H7 (cell line): ENCODE data around the gene IFI27. TPM values are rescaled to one million over a fixed set of nuclear protein-coding genes. Genes with fewer than 3 reads are reported as not detected.

Experiments
- DNase-seq: peaks from one replicate; pipeline ENCODE4 v3.0.0; 2012
- H3K27me3 ChIP-seq: 2 replicates; pipeline ENCODE4 v1.6.0; 2011; ENCODE audit warnings: mild to moderate bottlenecking, low read length; ENCODE audit not compliant: control insufficient read depth, insufficient read depth
- H3K36me3 ChIP-seq: replicated peaks from 2 replicates; pipeline ENCODE4 v1.5.1; 2011; ENCODE audit warnings: low read length; ENCODE audit not compliant: control insufficient read depth, insufficient read depth
- H3K4me3 ChIP-seq: 2 replicates; pipeline ENCODE4 v1.5.1; 2011; ENCODE audit warnings: low read depth, mild to moderate bottlenecking, control low read depth, low read length, moderate library complexity; ENCODE audit not compliant: insufficient read depth
- total RNA-seq: library from RNA; depleted of rRNA; stranded (reverse); fragments of >200 nt; shearing (Covaris generic); gene quantifications from 2 replicates; pipeline ENCODE4 v1.2.3, GENCODE V29; 2014

The IFI27 gene
- total RNA-seq, 1 experiment from 2014 or later = 0.62 TPM

DNA sequence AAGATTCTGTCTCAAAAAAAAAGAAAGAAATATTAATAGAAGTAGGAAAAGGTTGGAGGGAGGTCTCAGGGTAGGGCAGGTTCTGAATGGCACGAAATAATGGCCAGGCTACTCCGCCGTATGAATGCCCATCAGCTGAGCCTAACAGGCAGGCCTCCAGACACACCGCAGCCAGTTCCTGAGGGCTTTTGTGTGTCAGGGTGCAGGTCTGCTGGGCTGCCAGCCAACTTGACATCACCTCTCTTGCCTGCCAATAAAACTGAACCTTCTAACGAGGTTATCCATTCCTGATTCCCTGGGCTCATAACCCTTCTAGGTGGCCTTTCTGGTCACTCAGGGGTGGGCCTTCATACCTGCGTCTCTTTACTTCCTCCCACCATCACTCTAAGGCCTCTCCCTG lies 3.0 kb downstream of the IFI27 start:
- Histone ChIP-seq H3K27me3 (no peaks in the 10 kb centered on the region), H3K4me3 (no peak overlapping the region), H3K36me3 (no peaks in the 10 kb centered on the region)
- DNase-seq = no peak

DNA sequence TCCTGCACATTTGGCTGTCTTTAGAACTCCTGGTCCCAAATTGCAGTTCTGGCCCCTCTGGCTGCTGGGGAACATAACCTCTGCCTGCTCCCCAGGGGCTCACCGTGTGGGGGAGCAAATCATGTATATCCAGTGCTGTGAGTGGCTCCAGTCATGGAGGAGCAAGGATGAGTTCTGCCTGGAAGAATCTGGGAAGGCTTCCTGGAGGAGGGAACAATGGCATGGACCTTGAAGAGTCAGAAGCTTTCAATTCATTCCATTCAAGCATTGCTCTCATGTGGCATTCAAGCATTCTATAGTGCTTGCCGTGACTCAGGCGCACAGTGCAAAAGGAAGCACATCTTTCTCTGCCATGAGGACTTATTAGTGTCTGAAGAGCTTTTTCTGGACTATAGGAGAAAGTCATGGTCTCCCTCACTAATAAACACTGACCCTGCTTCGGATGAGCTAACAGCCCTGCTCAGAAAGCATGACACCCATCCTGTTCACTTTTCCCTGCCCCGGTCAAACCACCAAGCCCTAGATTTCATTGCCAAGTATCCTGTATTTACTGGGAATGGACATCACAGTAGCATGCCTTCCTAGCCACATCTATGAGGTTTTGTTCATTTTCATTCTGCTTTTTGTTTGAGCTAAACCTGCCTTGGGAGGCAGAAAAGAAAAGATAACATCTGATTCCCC lies 3.5 kb downstream of the IFI27 start:
- DNase-seq = no peak
- Histone ChIP-seq H3K36me3 (no peaks in the 10 kb centered on the region), H3K4me3 (no peak overlapping the region), H3K27me3 (no peaks in the 10 kb centered on the region)

DNA sequence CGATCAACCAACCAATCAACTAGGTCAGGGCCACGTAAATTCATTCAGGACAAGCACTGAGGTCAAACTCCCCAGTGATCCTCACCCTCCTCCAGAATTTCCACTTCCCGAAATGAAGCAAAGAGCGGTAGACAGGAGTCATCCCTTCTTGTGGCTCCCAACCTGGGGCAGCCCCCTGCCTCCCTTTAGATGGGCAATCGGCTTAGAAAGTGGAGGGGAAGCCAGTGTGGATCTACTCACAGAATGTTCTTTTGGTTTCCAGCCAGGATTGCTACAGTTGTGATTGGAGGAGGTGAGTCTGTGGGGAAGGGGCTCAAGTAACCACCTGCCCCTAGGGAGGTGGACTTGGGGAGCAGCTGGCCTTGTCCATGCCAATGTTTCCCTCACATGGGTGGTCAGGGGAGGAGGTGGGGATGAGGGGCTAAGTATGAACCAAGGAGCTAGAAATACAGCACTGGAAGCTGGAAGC lies 4.1 kb downstream of the IFI27 start:
- no peak for DNase-seq
- H3K27me3 ChIP-seq = no peaks in the 10 kb centered on the region
- no peaks in the 10 kb centered on the region for H3K36me3 ChIP-seq
- no peak overlapping the region for H3K4me3 ChIP-seq

DNA sequence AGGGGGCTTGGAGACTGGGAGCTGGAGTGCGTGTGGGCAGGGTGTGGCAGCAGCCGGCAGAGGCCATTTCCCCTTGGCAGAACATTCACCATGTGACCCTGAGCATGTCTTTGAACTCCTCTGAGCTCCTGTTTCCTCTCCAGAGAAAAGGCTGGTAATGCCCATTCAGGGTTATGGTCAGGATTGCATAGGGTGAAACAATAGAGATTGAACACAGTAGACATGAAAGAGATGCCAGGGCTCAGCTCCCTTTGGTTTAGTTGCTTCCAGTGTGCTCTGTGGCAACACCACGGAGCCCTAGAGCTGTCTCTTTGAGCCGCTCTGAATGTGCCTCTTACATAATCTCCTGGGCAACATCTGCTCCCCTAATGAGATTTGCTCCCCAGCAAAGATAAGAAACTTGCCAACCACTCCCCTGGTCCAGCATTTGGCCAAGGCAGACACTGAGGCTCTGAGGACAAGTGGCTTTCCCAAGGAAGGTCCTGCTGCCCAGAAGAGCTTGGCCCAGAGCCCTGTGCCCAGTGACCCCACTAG lies 4.6 kb downstream of the IFI27 start:
- no peak overlapping the region for H3K4me3 ChIP-seq
- no peaks in the 10 kb centered on the region for H3K27me3 ChIP-seq
- no peaks in the 10 kb centered on the region for H3K36me3 ChIP-seq
- DNase-seq = no peak

DNA sequence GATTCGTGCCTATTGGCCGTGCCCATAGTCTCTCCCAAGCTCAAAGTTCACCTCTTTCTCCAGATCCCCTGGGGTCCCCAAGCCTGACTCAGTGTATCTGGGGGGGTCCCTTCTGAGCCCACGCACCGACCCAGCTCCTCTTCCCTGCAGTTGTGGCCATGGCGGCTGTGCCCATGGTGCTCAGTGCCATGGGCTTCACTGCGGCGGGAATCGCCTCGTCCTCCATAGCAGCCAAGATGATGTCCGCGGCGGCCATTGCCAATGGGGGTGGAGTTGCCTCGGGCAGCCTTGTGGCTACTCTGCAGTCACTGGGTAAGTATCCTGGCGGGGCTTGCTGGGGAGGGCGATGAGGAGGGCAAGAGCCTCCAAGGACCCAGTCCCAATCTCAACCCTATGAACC lies 5.1 kb downstream of the IFI27 start:
- no peaks in the 10 kb centered on the region for H3K27me3 ChIP-seq
- H3K4me3 ChIP-seq = no peak overlapping the region
- DNase-seq = no peak
- H3K36me3 ChIP-seq = no peaks in the 10 kb centered on the region

DNA sequence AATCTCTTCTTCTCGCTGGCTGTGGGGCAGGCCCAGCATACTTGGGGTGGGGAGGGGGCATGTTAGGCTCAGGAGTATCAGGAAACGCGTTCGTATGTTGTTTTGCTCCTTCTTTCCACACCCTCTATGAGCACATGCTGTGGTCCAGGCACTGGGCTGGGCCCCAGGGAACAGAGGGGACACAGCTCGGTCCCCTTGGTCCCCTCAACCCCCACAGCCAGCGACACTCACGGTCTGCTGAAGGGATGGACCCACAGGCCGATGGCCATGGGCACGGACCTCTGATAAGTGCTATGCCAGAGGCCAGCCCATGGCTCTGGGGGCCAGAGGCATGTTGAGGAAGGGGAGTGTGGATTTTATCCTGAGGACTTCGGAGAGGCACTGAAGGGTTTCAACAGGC lies 6.2 kb downstream of the IFI27 start:
- no peaks in the 10 kb centered on the region for H3K27me3 ChIP-seq
- DNase-seq = no peak

DNA sequence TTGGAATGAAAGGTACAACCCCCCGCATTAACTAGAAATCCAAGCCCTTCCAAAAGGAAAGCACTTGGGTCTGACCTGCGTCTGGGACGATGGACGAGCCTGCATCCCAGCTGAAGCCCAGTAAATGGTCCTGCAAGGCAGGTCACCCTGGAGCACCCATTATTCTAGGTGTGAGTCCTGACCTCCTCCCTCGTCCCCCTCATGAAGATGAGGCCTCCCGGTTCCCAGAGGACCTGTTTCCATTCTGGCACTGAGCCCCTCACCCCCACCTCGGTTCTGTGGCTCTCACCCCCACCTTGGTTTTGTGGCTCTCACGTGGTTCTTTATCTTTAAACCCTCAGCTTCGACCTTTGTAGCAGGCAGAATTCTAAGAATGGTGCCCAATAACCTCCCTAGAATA lies 7.3 kb downstream of the IFI27 start:
- Histone ChIP-seq H3K27me3 (no peaks in the 10 kb centered on the region), H3K36me3 (no peaks in the 10 kb centered on the region), H3K4me3 (no peak overlapping the region)
- no peak for DNase-seq

More for the DNA sequence above, 6.2 kb downstream of the IFI27 start:
- Histone ChIP-seq H3K36me3 (no peaks in the 10 kb centered on the region), H3K4me3 (no peak overlapping the region)

DNA sequence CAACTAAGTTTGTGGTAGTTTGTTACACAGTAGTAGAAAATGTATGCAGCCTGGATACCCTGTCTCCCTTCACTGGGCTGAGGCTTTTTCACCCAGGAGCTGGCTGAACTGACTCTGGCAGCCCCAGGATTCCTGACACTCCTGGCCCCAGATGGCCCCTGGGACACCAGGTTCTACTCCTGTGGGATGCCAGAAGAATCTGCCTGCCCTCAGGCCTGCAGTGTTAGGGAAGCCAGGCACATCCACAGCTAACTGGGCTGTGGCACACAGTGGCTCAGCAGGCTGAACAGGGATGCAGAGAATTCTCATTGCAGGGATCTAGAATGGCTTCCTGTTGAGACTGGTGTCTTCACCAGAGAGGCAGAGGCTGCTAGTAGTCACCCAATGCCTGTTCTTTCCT lies 8.5 kb downstream of the IFI27 start:
- no peak for DNase-seq
- no peaks in the 10 kb centered on the region for H3K36me3 ChIP-seq
- H3K4me3 ChIP-seq = no peak overlapping the region
- no peaks in the 10 kb centered on the region for H3K27me3 ChIP-seq

DNA sequence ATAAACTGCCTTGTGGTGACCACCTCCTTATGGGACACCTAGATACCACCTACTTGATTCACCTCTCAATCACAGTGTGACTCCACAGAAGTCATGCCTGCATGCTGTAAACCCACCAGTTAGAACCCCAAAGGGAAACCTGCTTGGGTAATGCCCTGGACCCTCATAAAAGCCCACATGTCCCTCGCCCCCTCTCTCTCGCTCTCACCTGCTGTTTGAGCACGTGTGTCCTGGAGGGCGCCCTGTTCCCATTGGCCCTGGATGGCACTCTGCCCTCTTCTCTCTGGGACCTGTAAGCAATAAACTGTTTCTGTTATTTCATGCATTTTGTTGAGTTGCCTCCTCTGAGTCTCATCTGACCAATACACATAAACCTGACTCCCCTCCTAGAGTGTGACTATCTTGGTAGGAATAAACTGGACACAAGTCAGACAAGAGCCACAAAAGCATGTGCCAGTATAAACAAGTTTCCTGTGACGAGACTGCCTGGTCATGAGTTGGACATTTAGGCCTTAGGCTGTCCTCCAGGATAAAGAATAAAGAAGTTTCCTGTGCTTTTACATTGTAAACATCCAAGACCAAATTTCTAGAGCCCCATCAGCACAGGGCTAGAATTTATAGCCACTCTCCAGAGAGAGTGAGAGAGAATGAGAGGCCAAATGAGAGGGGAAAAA lies 10.3 kb downstream of the IFI27 start:
- DNase-seq = no peak
- no peaks in the 10 kb centered on the region for H3K27me3 ChIP-seq
- H3K4me3 ChIP-seq = no peak overlapping the region

DNA sequence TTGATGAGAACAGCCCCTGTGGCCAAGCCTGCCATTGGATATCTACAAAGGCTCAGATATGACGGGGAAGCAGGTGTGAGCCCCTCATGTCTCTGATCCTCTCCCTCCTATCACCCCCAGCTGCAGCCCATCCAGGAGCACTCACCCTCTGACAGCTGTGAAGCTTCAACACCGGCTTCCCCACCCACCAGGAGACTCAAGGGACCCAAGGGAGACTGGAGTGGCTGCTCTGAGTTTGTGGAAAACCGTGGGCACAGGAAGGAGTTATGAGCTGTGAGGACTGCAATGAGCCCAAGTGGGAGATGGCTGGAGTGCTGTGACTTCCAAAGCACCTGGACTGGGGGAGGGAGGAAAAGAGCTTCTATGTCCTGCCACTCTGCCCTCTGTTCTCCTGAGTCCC lies 10.9 kb downstream of the IFI27 start:
- no peak for DNase-seq
- Histone ChIP-seq H3K27me3 (no peaks in the 10 kb centered on the region; the same call in 1 of the 2 replicates), H3K4me3 (no peak overlapping the region), H3K36me3 (no peaks in the 10 kb centered on the region)

More for the DNA sequence above, 10.3 kb downstream of the IFI27 start:
- H3K36me3 ChIP-seq = no peaks in the 10 kb centered on the region

DNA sequence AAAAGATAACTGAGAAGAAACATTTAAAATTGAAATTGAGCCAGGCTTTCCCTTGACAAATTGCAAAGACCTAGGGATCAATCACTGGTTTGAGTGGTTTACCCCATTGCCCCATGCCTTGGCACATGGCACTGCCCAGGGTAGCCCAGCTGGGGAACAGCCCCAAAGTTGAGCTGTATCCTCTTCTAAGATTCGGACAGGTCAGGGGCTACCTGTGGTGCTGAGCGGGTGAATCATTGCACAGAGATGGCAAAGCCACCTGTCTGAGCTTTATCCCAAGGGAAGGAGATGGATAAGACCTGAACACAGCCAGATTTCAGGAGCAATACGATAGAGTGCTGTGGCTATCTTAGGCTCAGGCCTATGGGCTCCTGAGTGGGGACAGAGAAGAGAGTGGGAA lies 11.9 kb downstream of the IFI27 start:
- no peaks in the 10 kb centered on the region; the same call in 1 of the 2 replicates for H3K27me3 ChIP-seq
- H3K36me3 ChIP-seq = no peaks in the 10 kb centered on the region
- no peak for DNase-seq
- H3K4me3 ChIP-seq = no peak overlapping the region

DNA sequence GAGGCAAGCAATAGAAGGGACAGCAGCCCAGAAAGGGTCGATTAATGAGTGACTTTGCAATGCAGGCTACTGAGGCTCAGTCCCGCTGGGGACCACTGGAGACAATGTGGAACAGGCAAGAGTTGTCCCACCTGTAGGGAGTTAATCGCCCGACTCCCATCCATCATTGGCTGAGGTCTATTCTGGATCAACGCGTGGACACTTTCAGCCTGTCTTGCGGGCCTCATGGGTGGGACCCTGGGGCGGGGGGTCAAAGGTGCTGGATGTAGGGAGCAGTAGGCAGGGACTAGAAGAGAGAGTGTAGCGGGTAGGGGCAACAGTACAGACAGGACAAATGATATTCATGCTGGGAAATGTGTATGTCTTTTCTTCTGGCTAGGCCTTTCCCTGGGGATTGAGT lies 12.8 kb downstream of the IFI27 start:
- no peak for DNase-seq
- Histone ChIP-seq H3K27me3 (peaks cover 1% of the 10 kb centered on the region; the same call in 1 of the 2 replicates), H3K36me3 (no peaks in the 10 kb centered on the region), H3K4me3 (no peak overlapping the region)

DNA sequence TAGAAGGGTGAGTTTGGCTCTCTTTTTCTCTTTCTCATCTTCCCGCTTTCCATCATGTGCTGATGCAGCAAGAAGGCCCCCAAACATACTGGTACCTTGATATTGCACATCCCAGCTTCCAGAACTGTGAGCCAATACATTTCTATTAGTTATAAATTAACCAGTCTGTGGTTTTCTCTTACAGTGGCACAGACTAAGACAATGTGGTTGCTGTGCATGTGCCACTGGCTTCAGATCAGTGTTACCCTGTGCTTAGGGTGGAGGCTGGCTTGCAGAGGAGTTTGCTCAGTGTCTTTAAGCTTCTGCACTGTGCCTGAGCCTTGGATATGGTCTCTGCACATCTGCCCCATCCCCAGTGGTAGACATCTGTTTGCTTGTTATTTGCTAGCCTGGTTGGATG lies 13.3 kb downstream of the IFI27 start:
- Histone ChIP-seq H3K36me3 (no peaks in the 10 kb centered on the region), H3K27me3 (peaks cover 2% of the 10 kb centered on the region; the same call in 1 of the 2 replicates), H3K4me3 (no peak overlapping the region)
- DNase-seq = no peak

DNA sequence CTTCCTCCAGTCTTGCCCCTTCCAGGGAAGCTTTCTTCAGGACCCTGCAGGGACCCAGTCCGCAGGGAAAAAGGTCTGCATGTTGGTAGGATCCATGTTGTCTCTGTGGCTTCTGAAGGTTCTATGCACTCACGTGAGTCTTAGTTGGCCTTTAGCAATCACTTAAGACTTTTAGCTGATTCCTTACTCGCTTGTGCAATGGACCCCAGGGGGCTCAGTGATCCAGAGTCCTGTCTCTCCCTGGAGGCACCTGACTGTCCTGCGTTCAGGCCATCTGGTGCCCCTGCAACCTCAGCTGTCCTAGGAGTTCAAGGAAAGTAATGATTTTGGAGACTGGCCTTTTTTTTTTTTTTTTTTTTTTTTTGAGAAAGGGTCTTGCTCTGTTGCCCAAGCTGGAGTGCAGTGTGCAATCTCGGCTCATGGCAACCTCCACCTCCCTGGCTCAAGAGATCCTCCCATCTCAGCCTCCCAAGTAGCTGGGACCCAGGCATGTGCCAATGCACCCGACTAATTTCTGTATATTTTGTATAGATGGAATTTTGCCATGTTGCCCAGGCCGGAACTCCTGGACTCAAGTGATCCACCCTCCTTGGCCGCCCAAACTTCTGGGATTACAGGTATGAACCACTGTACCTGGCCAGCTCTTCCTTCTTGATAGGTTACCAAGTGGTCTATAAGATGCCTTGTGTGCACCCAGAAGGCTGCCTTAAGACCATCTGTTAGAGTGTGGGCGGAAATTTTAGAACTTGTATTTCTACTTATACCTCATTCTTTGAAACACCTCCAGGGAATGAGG lies 14.2 kb downstream of the IFI27 start:
- no peak for DNase-seq
- Histone ChIP-seq H3K27me3 (peaks cover 2% of the 10 kb centered on the region; the same call in 1 of the 2 replicates), H3K36me3 (no peaks in the 10 kb centered on the region), H3K4me3 (no peak overlapping the region)
